Raji (cell line): ENCODE results near the gene PTPRK.

Experiments
- POLR2A ChIP-seq: IDR thresholded peaks from 2 replicates; pipeline ENCODE4 v1.6.1; 2011; ENCODE audit warnings: low read depth, low read length, control low read depth; ENCODE audit not compliant: insufficient read depth

The PTPRK gene

GRCh38 chr6:128099571-128100197 lies 420.7 kb downstream of the PTPRK start:
- no peak for TF ChIP-seq POLR2A

- no peak for TF ChIP-seq POLR2A
These were observed 422.3 kb downstream of the PTPRK start for GRCh38 chr6:128098000-128098581.

- no peak for TF ChIP-seq POLR2A
These were observed 423.4 kb downstream of the PTPRK start for GRCh38 chr6:128097009-128097408.

- TF ChIP-seq POLR2A = no peak
These were observed 425.0 kb downstream of the PTPRK start for GRCh38 chr6:128095362-128095761.

GRCh38 chr6:128079021-128079420 lies 441.4 kb downstream of the PTPRK start:
- TF ChIP-seq POLR2A = no peak

- no peak for TF ChIP-seq POLR2A
These were observed 442.1 kb downstream of the PTPRK start for GRCh38 chr6:128078276-128078675.

- TF ChIP-seq POLR2A = no peak
These were observed 443.6 kb downstream of the PTPRK start for GRCh38 chr6:128076843-128077242.

- TF ChIP-seq POLR2A = no peak
These were observed 445.8 kb downstream of the PTPRK start for GRCh38 chr6:128074567-128074966.

GRCh38 chr6:128073389-128073788 lies 447.0 kb downstream of the PTPRK start:
- TF ChIP-seq POLR2A = no peak

- no peak for TF ChIP-seq POLR2A
These were observed 449.2 kb downstream of the PTPRK start for GRCh38 chr6:128071212-128071611.

GRCh38 chr6:128070406-128070805 lies 450.0 kb downstream of the PTPRK start:
- TF ChIP-seq POLR2A = no peak

GRCh38 chr6:128069188-128069587 lies 451.2 kb downstream of the PTPRK start:
- no peak for TF ChIP-seq POLR2A

GRCh38 chr6:128068119-128068479 lies 452.3 kb downstream of the PTPRK start:
- TF ChIP-seq POLR2A = no peak

- TF ChIP-seq POLR2A = no peak
These were observed 452.8 kb downstream of the PTPRK start for GRCh38 chr6:128067446-128068118.

GRCh38 chr6:128065072-128065471 lies 455.3 kb downstream of the PTPRK start:
- no peak for TF ChIP-seq POLR2A

GRCh38 chr6:128064540-128064895 lies 455.9 kb downstream of the PTPRK start:
- no peak for TF ChIP-seq POLR2A
